ENCODE data around the gene PTGIS. TPM values are rescaled to one million over a fixed set of nuclear protein-coding genes. Genes with fewer than 3 reads are reported as not detected.

Gene PTGIS
- total RNA-seq, 1 donor from 2014 or later: 37.6 TPM

- DNase-seq (ENCODE audit: low spot score): no peak
Measured at GRCh38 chr20:49599746-49600113, 31.8 kb upstream of the PTGIS start.

GRCh38 chr20:49597825-49598395 is 30.0 kb upstream of the PTGIS start:
- intact Hi-C loops (cut with DNase I): no loop called here
- DNase-seq (ENCODE audit: low spot score): no peak

More at GRCh38 chr20:49599746-49600113, 31.8 kb upstream of the PTGIS start:
- intact Hi-C loops (cut with DNase I): no loop called here

- DNase-seq (ENCODE audit: low spot score): no peak
- intact Hi-C loops (cut with DNase I): no loop called here
Measured at GRCh38 chr20:49595811-49596561, 28.0 kb upstream of the PTGIS start.

- DNase-seq (ENCODE audit: low spot score): no peak
- intact Hi-C loops (cut with DNase I): no loop called here
Measured at GRCh38 chr20:49595346-49595745, 27.4 kb upstream of the PTGIS start.

- no peak for DNase-seq (ENCODE audit: low spot score)
- intact Hi-C loops (cut with DNase I): loop anchor here (5.0 kb wide), 1 partner anchor 38 kb away; no protein-coding TSS in a partner anchor
Measured at GRCh38 chr20:49594931-49595315, 27.0 kb upstream of the PTGIS start.

GRCh38 chr20:49594143-49594930 is 26.4 kb upstream of the PTGIS start:
- no peak for DNase-seq (ENCODE audit: low spot score)
- intact Hi-C loops (cut with DNase I): loop anchor here (5.0 kb wide), 1 partner anchor 37 kb away; no protein-coding TSS in a partner anchor

GRCh38 chr20:49593466-49594142 is 25.7 kb upstream of the PTGIS start:
- DNase-seq (ENCODE audit: low spot score): no peak
- intact Hi-C loops (cut with DNase I): loop anchor here (5.0 kb wide), 1 partner anchor 36 kb away; no protein-coding TSS in a partner anchor

GRCh38 chr20:49592120-49592519 is 24.2 kb upstream of the PTGIS start:
- intact Hi-C loops (cut with DNase I): loop anchor here (5.0 kb wide), 1 partner anchor 35 kb away; no protein-coding TSS in a partner anchor
- DNase-seq (ENCODE audit: low spot score): no peak

- DNase-seq (ENCODE audit: low spot score): no peak
- intact Hi-C loops (cut with DNase I): loop anchor here (5.0 kb wide), 1 partner anchor 34 kb away; no protein-coding TSS in a partner anchor
Measured at GRCh38 chr20:49591217-49591865, 23.4 kb upstream of the PTGIS start.

- DNase-seq (ENCODE audit: low spot score): no peak
- intact Hi-C loops (cut with DNase I): loop anchor here (5.0 kb wide), 1 partner anchor 33 kb away; no protein-coding TSS in a partner anchor
Measured at GRCh38 chr20:49590163-49591017, 22.5 kb upstream of the PTGIS start.

GRCh38 chr20:49589747-49590146 is 21.8 kb upstream of the PTGIS start:
- no peak for DNase-seq (ENCODE audit: low spot score)
- intact Hi-C loops (cut with DNase I): loop anchor here (2.0 to 5.0 kb wide), 2 partner anchors 21 to 32 kb away; partner anchors contain the start of gene PTGIS

GRCh38 chr20:49587111-49587570 is 19.2 kb upstream of the PTGIS start:
- intact Hi-C loops (cut with DNase I): no loop called here

GRCh38 chr20:49585585-49586245 is 17.8 kb upstream of the PTGIS start:
- no peak for DNase-seq (ENCODE audit: low spot score)
- intact Hi-C loops (cut with DNase I): no loop called here

More at GRCh38 chr20:49587111-49587570, 19.2 kb upstream of the PTGIS start:
- no peak for DNase-seq (ENCODE audit: low spot score)

- intact Hi-C loops (cut with DNase I): no loop called here
- DNase-seq (ENCODE audit: low spot score): no peak
Measured at GRCh38 chr20:49584418-49585382, 16.8 kb upstream of the PTGIS start.

- DNase-seq (ENCODE audit: low spot score): peak; percentile 78
- intact Hi-C loops (cut with DNase I): no loop called here
Measured at GRCh38 chr20:49583669-49584417, 15.9 kb upstream of the PTGIS start.

GRCh38 chr20:49583343-49583668 is 15.4 kb upstream of the PTGIS start:
- no peak for DNase-seq (ENCODE audit: low spot score)
- intact Hi-C loops (cut with DNase I): no loop called here

All from cardiac septum (tissue), 1 donor.